GM19468 (cell line): Measurements from ENCODE around the gene TNFSF15.
"Not testable (repeated sequence)": the region's sequence is repeated elsewhere in the genome, so short reads cannot be mapped to it uniquely, and the experiment has no call there.

Experiments used
- ATAC-seq: cut with Tn5 transposase; IDR thresholded peaks from one replicate; pipeline ENCODE4 v1.9.1; 2021; ENCODE audit warnings: mild to moderate bottlenecking, moderate library complexity, moderate number of reproducible peaks; ENCODE audit not compliant: unreplicated experiment; ENCODE audit errors: extremely low read depth

Gene TNFSF15

DNA sequence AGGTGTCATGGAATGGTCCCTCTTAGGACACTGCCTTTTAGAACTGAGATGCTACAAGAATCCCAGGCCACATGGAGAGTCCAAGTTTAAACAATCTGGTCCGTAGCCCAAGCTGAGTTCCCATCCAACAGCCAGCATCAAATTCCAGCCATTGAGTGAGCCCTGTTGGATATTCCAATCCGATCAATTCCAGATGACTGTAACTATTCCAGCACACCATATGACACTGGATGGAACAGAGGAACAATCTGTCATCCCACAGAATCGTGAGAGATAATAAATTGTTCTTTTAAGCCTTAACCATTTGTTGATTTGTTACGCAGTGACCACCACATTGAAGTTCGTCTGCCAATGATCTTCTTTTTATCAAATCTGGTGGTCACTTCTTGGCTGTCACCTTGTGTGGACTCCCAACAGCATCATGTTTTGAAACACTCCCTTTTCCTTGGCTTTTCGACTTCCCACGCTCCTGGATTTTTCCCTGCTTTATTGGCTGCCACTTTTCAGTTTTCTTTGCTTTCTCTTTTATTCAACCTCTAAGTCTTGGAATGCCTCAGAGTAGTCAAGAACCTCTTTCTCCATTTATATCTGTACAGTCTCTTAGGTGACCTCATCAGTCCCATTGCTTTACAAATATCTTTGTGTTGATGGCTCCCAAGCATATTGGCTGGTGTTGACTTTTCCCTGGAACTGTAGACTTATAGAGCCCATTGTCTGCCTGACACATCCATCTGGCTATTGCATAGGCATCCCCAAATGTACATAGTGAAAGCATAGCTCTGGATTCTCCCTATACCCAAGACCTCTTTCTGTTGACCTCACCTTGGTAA is 46.1 kb downstream of the TNFSF15 start:
- ATAC-seq, result no peak

DNA sequence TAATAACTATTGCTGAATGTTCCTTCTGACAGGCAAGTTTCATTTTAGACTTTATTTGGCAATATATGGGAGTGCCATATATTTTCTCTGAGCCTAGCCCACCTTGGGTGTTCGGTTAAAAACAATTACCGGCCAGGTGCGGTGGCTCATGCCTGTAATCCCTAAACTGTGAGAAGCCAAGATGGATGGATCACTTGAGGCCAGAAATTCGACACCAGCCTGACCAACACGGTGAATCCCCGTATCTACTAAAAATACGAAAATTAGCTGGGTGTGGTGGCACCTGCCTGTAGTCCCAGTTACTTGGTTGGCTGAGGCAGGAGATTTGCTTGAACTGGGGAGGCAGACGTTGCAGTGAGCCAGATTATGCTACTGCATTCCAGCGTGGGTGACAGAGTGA is 47.9 kb downstream of the TNFSF15 start:
- ATAC-seq, result no peak

DNA sequence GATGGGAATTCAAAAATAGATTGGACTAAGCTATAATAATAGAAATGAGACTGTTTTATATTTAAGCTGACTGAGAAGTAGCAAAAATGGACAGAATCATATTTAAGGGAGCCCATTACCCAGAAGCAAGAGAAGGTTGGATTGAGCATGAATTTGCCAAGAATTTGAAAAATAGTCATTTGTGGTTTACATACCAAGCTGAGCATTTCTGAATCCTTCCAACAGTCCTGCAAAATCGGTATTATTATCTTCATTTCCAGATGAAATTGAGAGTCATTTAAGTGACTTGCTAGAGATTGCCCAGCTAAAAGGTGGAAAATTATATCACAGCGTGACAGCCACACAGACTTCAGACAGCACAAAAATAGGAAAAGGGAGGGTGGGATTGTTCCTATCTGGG is 48.4 kb downstream of the TNFSF15 start:
- ATAC-seq, result no peak

DNA sequence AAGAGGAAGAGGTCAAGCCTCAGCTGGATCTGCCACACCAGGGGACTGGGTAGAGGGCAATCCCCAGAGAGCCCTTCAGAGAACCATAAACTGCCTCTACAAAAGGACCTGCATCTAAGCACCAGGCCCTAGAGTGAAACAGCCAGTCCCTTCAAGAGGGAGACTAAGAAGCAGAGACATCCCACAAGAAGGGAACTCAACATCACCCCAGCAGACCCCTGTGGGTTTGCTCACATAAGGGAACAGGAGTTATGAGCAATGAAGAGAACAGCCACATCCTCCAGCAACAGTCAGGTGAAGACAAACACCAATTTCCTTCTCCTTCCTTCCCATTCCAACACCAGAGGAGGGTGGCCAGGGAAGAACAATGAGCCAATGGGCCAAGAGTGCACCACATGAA is 48.9 kb downstream of the TNFSF15 start:
- no peak for ATAC-seq

DNA sequence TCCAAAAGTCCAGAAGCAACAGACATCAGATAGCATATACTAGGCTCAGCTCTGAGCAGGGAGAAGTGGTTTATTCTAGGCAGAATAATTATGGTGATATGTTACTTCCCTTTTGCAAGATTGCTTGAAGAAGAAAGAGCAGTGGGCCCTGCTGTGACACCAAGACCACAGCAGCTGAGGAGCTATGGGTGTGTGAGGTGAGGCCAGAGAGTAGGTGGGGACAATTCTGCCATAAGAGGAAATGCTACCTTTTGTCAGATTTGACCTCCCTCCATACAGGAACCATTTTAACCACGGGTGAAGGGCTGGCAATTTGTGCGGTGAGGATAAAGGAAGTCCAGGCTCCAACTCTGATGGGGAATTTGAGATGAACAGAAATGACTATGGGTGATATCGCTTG is 51.3 kb downstream of the TNFSF15 start:
- ATAC-seq, result no peak

DNA sequence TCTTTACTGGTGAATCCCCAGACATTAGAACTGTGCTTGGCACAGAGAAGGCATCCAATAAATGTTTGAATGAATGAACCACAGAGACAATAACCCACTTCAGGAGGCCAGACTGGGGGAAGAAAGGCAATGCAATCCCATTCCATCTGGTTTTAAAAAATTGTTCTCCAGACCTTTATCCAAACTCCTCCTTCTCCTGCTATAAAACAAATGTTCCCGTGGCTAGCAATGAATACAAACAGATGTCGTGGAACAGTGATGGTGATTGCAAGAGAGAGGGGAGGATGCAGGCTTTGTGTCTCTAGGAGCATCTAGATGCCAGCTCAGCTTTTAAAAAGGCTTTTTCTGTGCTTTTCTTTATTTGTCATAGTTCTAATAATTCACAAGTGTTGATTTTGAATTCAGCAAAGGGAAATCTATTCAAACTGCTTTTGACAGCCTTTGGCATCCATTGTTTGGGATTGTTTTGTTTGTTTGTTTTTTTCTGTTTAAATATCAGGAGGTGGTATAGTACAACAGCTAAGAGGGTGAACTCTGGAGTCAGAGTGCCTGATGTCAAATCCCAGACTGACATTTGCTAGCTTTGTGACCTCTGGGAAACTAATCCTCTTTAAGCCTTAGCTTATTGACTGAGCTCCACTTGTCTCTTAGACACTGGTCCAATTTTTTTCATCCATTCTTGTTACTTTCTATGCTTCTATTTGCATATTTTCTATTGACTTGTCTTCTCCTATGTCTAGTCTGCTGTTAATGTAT is 59.1 kb downstream of the TNFSF15 start:
- no peak for ATAC-seq

DNA sequence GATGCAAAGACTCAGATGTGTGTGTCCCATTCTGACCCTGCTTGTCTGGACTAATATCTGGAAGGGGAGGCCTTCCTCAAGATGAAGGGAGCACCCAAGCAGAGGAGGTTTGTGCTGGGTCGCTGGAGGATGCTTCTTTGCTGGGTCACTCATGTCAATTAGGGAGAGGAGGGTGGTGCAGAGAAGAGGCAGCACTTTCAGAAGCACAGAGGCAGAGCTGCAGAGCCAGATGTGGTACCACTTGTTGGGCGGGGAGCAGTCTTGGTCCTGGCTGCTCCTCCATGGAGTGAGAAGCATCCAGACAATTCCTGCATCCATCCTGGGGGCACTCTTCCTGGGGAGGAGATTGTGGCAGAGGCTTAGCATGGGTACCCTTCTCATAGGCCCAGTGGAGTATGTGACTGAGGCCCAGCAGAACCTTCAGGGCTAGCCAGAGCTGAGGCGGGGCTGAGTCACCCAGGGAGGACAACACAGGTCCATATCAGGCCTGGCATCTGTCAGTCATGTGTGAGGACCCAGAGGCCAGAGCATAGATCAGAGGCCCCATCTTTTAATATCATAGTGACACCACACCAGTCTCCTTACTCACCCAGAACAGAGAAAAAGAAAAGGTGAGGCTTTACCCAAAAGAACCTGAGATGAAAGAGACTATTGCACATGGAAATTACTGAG is 59.8 kb downstream of the TNFSF15 start:
- ATAC-seq, result no peak

DNA sequence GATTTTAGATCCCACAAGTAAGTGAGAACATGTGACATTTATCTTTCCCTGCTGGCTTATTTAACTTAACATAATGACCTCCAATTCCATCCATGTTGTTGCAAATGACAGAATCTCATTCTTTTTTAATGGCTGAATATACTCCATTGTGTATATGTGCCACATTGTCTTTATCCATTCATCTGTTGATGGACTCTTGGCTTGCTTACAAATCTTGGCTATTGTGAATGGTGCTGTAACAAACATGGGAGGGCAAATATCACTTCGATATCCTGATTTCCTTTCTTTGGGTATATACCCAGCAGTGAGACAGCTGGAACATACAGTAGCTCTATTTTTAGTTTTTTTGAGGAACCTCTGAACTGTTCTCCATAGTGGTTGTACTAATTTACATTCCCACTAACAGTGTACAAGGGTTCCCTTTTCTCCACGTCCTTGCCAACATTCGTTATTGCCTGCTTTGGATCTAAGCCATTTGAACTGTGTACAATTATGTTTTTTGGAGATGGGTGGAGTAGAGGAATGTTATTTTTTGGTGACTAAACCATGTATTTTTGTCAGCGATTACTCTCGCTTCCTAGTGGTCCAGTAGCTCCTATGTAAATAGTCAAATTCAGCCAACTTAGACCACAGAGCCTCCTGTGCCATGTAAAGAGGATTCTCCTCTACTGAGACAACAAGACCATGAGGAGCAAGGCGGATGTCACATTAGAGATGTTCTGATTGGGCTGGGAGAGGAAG is 60.6 kb downstream of the TNFSF15 start:
- ATAC-seq, result no peak

DNA sequence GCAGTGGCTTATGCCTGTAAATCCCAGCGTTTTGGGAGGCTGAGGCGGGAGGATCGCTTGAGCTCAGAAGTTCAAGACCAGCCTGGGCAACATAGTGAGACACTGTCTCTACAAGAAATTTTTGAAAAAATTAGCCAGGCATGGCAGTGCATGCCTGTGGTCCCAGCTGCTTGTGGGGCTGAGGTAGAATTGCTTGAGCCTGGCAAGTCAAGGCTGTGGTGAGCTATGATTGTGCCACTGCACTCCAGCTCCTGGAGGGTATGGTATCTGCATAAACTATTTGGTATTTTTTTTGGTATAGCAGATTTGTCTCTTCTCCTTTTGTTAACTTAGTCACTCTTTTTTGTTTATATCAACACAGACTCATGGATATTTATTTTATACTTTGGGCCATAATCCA is 62.4 kb downstream of the TNFSF15 start:
- ATAC-seq, result no peak

DNA sequence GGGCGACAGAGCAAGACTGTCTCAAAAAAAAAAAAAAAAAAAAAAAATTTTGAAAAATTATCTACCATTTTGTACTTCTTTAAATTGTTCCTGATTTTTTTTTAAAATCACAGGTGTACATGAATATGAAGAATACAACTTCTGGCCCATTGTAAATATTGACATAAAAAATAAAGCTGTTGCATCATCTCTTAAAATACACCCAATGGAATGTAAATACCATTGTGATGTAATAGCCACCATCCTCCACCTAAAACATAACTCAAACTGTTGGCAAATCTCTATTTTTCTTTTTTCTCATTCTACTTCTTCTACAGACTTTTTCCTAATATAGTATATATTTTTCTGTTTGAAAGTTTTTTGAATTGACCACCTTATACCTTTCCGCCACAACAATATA is 62.9 kb downstream of the TNFSF15 start:
- ATAC-seq, result no peak

DNA sequence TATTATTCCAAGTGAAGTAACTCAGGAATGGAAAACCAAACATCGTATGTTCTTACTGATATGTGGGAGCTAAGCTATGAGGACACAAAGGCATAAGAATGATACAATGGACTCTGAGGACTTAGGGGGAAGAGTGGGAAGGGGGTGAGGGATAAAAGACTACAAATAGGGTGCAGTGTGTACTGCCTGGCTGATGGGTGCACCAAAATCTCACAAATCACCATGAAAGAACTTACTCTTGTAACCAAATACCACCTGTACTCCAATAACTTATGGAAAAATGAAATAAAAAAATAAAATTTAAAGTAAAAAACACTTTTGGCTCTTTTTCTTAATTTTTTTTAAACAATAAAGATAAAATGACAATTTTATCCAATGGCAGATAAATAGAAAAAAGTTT is 64.3 kb downstream of the TNFSF15 start:
- ATAC-seq, result not testable (repeated sequence)

DNA sequence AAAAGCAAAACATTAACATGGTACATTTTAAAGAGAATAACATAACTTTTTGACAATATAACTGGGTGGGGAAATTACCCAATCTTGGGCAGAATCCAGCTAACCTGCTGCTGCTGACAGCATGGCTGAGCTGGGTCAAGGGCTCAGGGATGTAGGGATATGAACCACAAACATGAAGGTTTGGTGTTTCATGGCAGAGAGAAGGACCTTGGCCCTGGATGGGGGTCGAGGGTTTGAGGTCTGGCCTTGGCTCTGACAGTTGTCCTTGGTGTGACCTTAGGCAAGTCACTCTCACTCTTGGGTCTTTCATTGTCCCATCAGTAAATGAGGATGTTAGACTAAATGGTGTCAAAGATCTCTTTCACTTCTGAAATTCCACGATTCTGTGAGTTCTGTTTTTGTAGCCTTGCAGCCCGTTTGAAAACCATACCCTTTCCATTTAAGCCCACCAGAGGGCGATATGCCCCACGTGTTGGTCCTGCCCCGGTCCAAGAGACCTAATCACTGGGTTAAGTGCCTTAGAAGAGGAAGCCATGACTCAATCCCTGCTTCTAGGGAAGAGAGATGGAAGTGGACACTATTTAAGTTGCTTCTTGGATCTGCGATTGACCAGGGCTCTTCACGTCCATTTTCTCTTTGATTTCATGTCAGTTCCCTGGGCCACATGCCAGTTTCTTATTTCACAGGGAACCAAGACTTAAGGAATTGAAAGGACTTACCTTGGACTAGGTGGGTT is 67.1 kb downstream of the TNFSF15 start:
- peak; percentile 82 for ATAC-seq

DNA sequence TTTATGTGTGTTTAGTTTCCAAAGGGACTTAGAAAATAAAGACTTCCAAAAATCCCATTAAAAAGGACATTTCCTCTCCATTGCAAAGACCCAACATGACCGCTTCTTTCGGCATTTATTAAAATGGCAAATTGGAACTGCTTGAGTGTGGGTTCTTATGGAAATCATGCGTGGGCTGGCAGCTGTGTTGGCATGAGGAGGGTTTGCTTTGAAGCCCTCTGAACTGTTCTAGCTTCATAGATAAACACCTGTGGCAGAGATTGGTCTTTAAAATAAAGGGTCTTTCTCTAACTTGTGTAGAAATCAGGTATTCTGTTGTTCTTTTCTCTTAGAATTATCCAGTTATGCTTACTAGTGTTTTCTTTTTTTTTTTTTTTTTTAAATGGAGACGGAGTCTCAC is 68.0 kb downstream of the TNFSF15 start:
- ATAC-seq, result no peak

DNA sequence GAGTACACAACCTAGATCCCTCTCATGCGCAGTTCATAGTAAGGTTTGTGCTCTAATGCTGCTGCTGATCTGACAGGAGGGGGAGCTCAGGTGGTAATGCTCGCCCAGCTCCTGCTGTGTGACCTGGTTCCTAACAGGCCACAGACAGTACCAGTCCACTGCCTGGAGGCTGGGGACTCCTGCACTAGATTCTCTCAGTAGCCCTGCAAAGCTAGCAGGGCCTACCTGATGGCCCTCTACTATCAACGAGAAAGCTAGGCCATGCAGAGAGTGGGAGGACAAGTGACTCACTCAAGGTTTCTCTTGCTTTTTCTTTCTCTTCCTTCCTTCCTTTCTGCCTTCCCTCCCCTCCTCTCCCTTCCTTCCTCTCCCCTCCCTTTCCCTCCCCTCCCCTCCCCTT is 68.7 kb downstream of the TNFSF15 start:
- ATAC-seq, result no peak

DNA sequence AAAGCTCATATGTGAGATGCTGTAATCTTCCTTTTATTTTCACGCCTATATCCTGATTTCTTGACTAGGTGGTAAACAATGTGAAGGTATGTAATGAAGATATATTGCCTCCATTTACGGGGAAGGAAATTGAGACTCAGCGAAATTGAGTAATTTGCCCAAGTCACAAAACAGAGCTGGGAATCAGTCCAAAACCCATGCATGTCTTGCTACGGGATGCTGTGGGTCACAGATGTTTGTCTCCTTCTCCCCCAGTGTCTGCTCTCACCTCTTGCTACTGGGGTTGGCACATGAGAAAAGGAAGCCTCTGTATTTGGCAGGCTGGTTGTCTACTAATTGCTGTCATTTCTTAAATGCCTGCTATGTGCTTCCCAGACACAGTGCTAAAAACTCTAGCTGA is 70.1 kb downstream of the TNFSF15 start:
- ATAC-seq, result no peak

DNA sequence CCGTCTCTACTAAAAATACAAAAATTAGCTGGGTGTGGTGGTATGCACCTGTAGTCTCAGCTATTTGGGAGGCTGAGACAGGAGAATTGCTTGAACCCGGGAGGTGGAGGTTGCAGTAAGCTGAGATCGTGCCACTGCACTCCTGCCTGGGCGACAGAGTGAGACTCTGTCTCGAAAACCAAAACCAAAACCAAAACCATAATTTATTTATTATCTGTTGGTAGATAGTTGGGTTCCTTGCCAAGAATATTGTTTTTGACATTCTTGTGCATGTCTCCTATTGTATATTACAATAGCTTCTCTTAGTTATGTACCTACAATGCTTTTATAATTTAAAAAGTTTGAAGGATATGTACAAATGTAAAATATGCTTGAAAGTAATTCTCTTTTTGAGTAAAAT is 70.7 kb downstream of the TNFSF15 start:
- ATAC-seq, result not testable (repeated sequence)
